NT2/D1 (cell line): Measurements from ENCODE around the gene MRPS26.

Experiments used
- DNase-seq: peaks from one replicate; pipeline ENCODE4 v3.0.0-alpha.2; 2011; ENCODE audit warnings: low read depth, low spot score
- H3K27me3 ChIP-seq: 2 replicates; pipeline ENCODE4 v1.6.0; 2011; ENCODE audit warnings: mild to moderate bottlenecking; ENCODE audit not compliant: insufficient read length, insufficient read depth
- H3K36me3 ChIP-seq: 2 replicates; pipeline ENCODE4 v1.6.1; 2011; ENCODE audit warnings: mild to moderate bottlenecking, low read length, mixed read lengths; ENCODE audit not compliant: insufficient read depth, insufficient read length
- H3K4me1 ChIP-seq: 2 replicates; pipeline ENCODE4 v1.5.1; 2011; ENCODE audit not compliant: insufficient read depth, insufficient read length
- H3K4me3 ChIP-seq: 2 replicates; pipeline ENCODE4 v1.5.1; 2011; ENCODE audit warnings: low read depth; ENCODE audit not compliant: insufficient read length
- H3K9ac ChIP-seq: 2 replicates; pipeline ENCODE4 v1.6.0; 2011; ENCODE audit warnings: low read depth; ENCODE audit not compliant: insufficient read length
- H3K9me3 ChIP-seq: 2 replicates; pipeline ENCODE4 v1.5.1; 2011; ENCODE audit warnings: mild to moderate bottlenecking, low read length; ENCODE audit not compliant: insufficient read depth
- SUZ12 ChIP-seq: IDR thresholded peaks from 2 replicates; pipeline ENCODE4 v1.6.1; 2011; ENCODE audit not compliant: insufficient read length, insufficient read depth; ENCODE audit errors: extremely low read depth
- YY1 ChIP-seq: IDR thresholded peaks from 2 replicates; pipeline ENCODE4 v1.6.1; 2011; ENCODE audit not compliant: insufficient read length, insufficient read depth
- ZNF274 ChIP-seq: IDR thresholded peaks from 2 replicates; pipeline ENCODE4 v1.6.1; 2011; ENCODE audit warnings: mild to moderate bottlenecking, low read depth, low read length

MRPS26 gene

GRCh38 chr20:3031524-3032147, 14.2 kb upstream of the MRPS26 start:
- Histone ChIP-seq H3K9me3 (no peaks in the 10 kb centered on the region), H3K9ac (no peak overlapping the region), H3K36me3 (peaks cover 51% of the 10 kb centered on the region), H3K27me3 (no peaks in the 10 kb centered on the region), H3K4me3 (no peak overlapping the region), H3K4me1 (no peaks in the 10 kb centered on the region)
- TF ChIP-seq YY1: no peak
- no peak for TF ChIP-seq ZNF274
- no peak for TF ChIP-seq SUZ12
- DNase-seq: no peak

GRCh38 chr20:3032624-3033023, 13.2 kb upstream of the MRPS26 start:
- Histone ChIP-seq H3K4me3 (no peak overlapping the region), H3K9me3 (no peaks in the 10 kb centered on the region), H3K4me1 (no peaks in the 10 kb centered on the region), H3K36me3 (peaks cover 51% of the 10 kb centered on the region), H3K27me3 (no peaks in the 10 kb centered on the region), H3K9ac (no peak overlapping the region)
- DNase-seq: no peak
- TF ChIP-seq YY1 (no peak), SUZ12 (no peak), ZNF274 (no peak)

GRCh38 chr20:3037654-3038053, 8.2 kb upstream of the MRPS26 start:
- no peaks in the 10 kb centered on the region for H3K27me3 ChIP-seq
- no peak for DNase-seq
- no peaks in the 10 kb centered on the region for H3K9me3 ChIP-seq
- peaks cover 3% of the 10 kb centered on the region for H3K4me1 ChIP-seq
- H3K4me3 ChIP-seq: no peak overlapping the region
- peaks cover 63% of the 10 kb centered on the region for H3K36me3 ChIP-seq
- TF ChIP-seq ZNF274: no peak
- TF ChIP-seq YY1: no peak
- TF ChIP-seq SUZ12: no peak
- no peak overlapping the region for H3K9ac ChIP-seq

GRCh38 chr20:3038454-3038853, 7.4 kb upstream of the MRPS26 start:
- no peak for TF ChIP-seq SUZ12
- TF ChIP-seq YY1: no peak
- TF ChIP-seq ZNF274: no peak
- H3K9me3 ChIP-seq: no peaks in the 10 kb centered on the region
- DNase-seq: no peak
- peaks cover 63% of the 10 kb centered on the region for H3K36me3 ChIP-seq
- no peak overlapping the region for H3K9ac ChIP-seq
- no peak overlapping the region for H3K4me3 ChIP-seq
- H3K4me1 ChIP-seq: peaks cover 4% of the 10 kb centered on the region
- H3K27me3 ChIP-seq: no peaks in the 10 kb centered on the region

GRCh38 chr20:3039426-3039825, 6.4 kb upstream of the MRPS26 start:
- Histone ChIP-seq H3K9ac (no peak overlapping the region), H3K4me3 (no peak overlapping the region), H3K36me3 (peaks cover 60% of the 10 kb centered on the region), H3K4me1 (peaks cover 4% of the 10 kb centered on the region), H3K27me3 (no peaks in the 10 kb centered on the region), H3K9me3 (no peaks in the 10 kb centered on the region)
- TF ChIP-seq ZNF274: no peak
- TF ChIP-seq YY1: no peak
- TF ChIP-seq SUZ12: no peak
- no peak for DNase-seq

- H3K4me3 ChIP-seq: no peak overlapping the region
- TF ChIP-seq ZNF274: no peak
- TF ChIP-seq YY1: no peak
- TF ChIP-seq SUZ12: no peak
- no peak overlapping the region for H3K9ac ChIP-seq
- no peaks in the 10 kb centered on the region for H3K9me3 ChIP-seq
- H3K27me3 ChIP-seq: no peaks in the 10 kb centered on the region
- H3K36me3 ChIP-seq: peaks cover 54% of the 10 kb centered on the region
- DNase-seq: no peak
- peaks cover 4% of the 10 kb centered on the region for H3K4me1 ChIP-seq
Observed at GRCh38 chr20:3040086-3040485, 5.8 kb upstream of the MRPS26 start.

GRCh38 chr20:3041854-3042409, 3.9 kb upstream of the MRPS26 start:
- DNase-seq: no peak
- Histone ChIP-seq H3K9me3 (no peaks in the 10 kb centered on the region), H3K4me3 (no peak overlapping the region), H3K9ac (no peak overlapping the region), H3K4me1 (peaks cover 4% of the 10 kb centered on the region), H3K27me3 (no peaks in the 10 kb centered on the region), H3K36me3 (peaks cover 37% of the 10 kb centered on the region)
- no peak for TF ChIP-seq SUZ12
- no peak for TF ChIP-seq YY1
- TF ChIP-seq ZNF274: no peak
